ENCODE data around the gene ZFP92.

Gene ZFP92

GRCh38 chrX:153408871-153409351 is 2.4 kb upstream of the ZFP92 start:
- DNase-seq (ENCODE audit: low read depth) = no peak

GRCh38 chrX:153409414-153410101 is 1.7 kb upstream of the ZFP92 start:
- DNase-seq (ENCODE audit: low read depth) = no peak

GRCh38 chrX:153410373-153410772 is 899 bp upstream of the ZFP92 start:
- DNase-seq (ENCODE audit: low read depth) = no peak

GRCh38 chrX:153410888-153411254 is 401 bp upstream of the ZFP92 start:
- DNase-seq (ENCODE audit: low read depth) = no peak

- no peak for DNase-seq (ENCODE audit: low read depth)
Observed at GRCh38 chrX:153411988-153412574, 809 bp downstream of the ZFP92 start.

- no peak for DNase-seq (ENCODE audit: low read depth)
Observed at GRCh38 chrX:153412746-153413720, 1.8 kb downstream of the ZFP92 start.

- no peak for DNase-seq (ENCODE audit: low read depth)
Observed at GRCh38 chrX:153413731-153414130, 2.5 kb downstream of the ZFP92 start.

- no peak for DNase-seq (ENCODE audit: low read depth)
Observed at GRCh38 chrX:153414856-153415510, 3.7 kb downstream of the ZFP92 start.

GRCh38 chrX:153416781-153417450 is 5.6 kb downstream of the ZFP92 start:
- no peak for DNase-seq (ENCODE audit: low read depth)

GRCh38 chrX:153417637-153418036 is 6.4 kb downstream of the ZFP92 start:
- DNase-seq (ENCODE audit: low read depth) = no peak

GRCh38 chrX:153420851-153421599 is 9.8 kb downstream of the ZFP92 start:
- no peak for DNase-seq (ENCODE audit: low read depth)

- DNase-seq (ENCODE audit: low read depth) = no peak
Observed at GRCh38 chrX:153421856-153422255, 10.6 kb downstream of the ZFP92 start.

GRCh38 chrX:153423652-153424051 is 12.4 kb downstream of the ZFP92 start:
- no peak for DNase-seq (ENCODE audit: low read depth)

- DNase-seq (ENCODE audit: low read depth) = no peak
Observed at GRCh38 chrX:153426204-153426603, 14.9 kb downstream of the ZFP92 start.

GRCh38 chrX:153430796-153431195 is 19.5 kb downstream of the ZFP92 start:
- no peak for DNase-seq (ENCODE audit: low read depth)

- no peak for DNase-seq (ENCODE audit: low read depth)
Observed at GRCh38 chrX:153433161-153433680, 21.9 kb downstream of the ZFP92 start.

- no peak for DNase-seq (ENCODE audit: low read depth)
Observed at GRCh38 chrX:153433781-153434285, 22.6 kb downstream of the ZFP92 start.

- DNase-seq (ENCODE audit: low read depth) = no peak
Observed at GRCh38 chrX:153434801-153435200, 23.5 kb downstream of the ZFP92 start.

GRCh38 chrX:153435845-153436244 is 24.6 kb downstream of the ZFP92 start:
- DNase-seq (ENCODE audit: low read depth) = no peak

GRCh38 chrX:153438532-153438931 is 27.3 kb downstream of the ZFP92 start:
- no peak for DNase-seq (ENCODE audit: low read depth)
